NCI-H2107 (cell line): ENCODE results near the gene OR2AK2.
"Not testable (repeated sequence)": the region's sequence is repeated elsewhere in the genome, so short reads cannot be mapped to it uniquely, and the experiment has no call there.

ENCODE experiments used
- DNase-seq: peaks from one replicate; lab custom pipeline; 2025; lab: John Stamatoyannopoulos, UW

The OR2AK2 gene

GRCh38 chr1:247964933-247965332 lies at the start of gene OR2AK2:
OR2AK2 (plus strand) TSS chr1:247965233; CDS start chr1:247965377, 144 bp downstream.
- DNase-seq = no peak

GRCh38 chr1:247919952-247920351 lies 45.1 kb upstream of the OR2AK2 start, which contains the start of gene OR2T8:
OR2T8 (plus strand) TSS chr1:247920252; CDS start chr1:247921018, 766 bp downstream.
- no peak for DNase-seq

GRCh38 chr1:247923941-247924340 lies 41.1 kb upstream of the OR2AK2 start:
- no peak for DNase-seq

- no peak for DNase-seq
Observed at GRCh38 chr1:247924868-247925267, 40.2 kb upstream of the OR2AK2 start, which contains the start of gene OR2AJ1. OR2AJ1 (plus strand) TSS chr1:247924889; CDS start chr1:247933769, 8,880 bp downstream.

GRCh38 chr1:247933989-247934388 lies 31.0 kb upstream of the OR2AK2 start:
- DNase-seq = no peak

- DNase-seq = no peak
Observed at GRCh38 chr1:247935781-247936180, 29.3 kb upstream of the OR2AK2 start.

- DNase-seq = no peak
Observed at GRCh38 chr1:247936415-247936814, 28.6 kb upstream of the OR2AK2 start.

GRCh38 chr1:247936965-247937734 lies 27.9 kb upstream of the OR2AK2 start:
- not testable (repeated sequence) for DNase-seq

- DNase-seq = no peak
Observed at GRCh38 chr1:247942624-247943023, 22.4 kb upstream of the OR2AK2 start.

GRCh38 chr1:247948558-247948957 lies 16.5 kb upstream of the OR2AK2 start, which contains the start of gene OR2L8:
OR2L8 (plus strand) TSS chr1:247948858; CDS start chr1:247948858, 0 bp downstream.
- no peak for DNase-seq

- DNase-seq = no peak
Observed at GRCh38 chr1:247953408-247953807, 11.6 kb upstream of the OR2AK2 start.

GRCh38 chr1:247961791-247962190 lies 3.2 kb upstream of the OR2AK2 start:
- DNase-seq = no peak

- DNase-seq = no peak
Observed at GRCh38 chr1:247962911-247963588, 2.0 kb upstream of the OR2AK2 start.

GRCh38 chr1:247966532-247967204 lies 1.6 kb downstream of the OR2AK2 start:
- no peak for DNase-seq

GRCh38 chr1:247992986-247993385 lies 28.0 kb downstream of the OR2AK2 start:
- DNase-seq = no peak

- no peak for DNase-seq
Observed at GRCh38 chr1:247998811-247999210, 33.8 kb downstream of the OR2AK2 start.

GRCh38 chr1:248000169-248000568 lies 35.1 kb downstream of the OR2AK2 start:
- DNase-seq = no peak

GRCh38 chr1:248007778-248008177 lies 42.7 kb downstream of the OR2AK2 start:
- no peak for DNase-seq

GRCh38 chr1:248009681-248010080 lies 44.6 kb downstream of the OR2AK2 start:
- DNase-seq = no peak

- no peak for DNase-seq
Observed at GRCh38 chr1:248013229-248013710, 48.2 kb downstream of the OR2AK2 start, which contains the start of gene OR2L5. OR2L5 (plus strand) TSS chr1:248013660; CDS start chr1:248021948, 8,288 bp downstream.

- no peak for DNase-seq
Observed at GRCh38 chr1:248015803-248016202, 50.8 kb downstream of the OR2AK2 start.
